Spleen (tissue), 7 donors: ENCODE measurements around the gene FMNL3.

ENCODE experiments used
- CTCF ChIP-seq, 11 experiments: fragments of 200-600 bp in 7 of 11; fragments of 450-650 bp in 4 of 11; sonication (generic) in 4 of 11; IDR thresholded peaks in 8 of 11; conservative IDR thresholded peaks in 3 of 11; 1 replicate in 7 of 11; 2 replicates in 4 of 11; pipeline versions ENCODE4 v1.4.0 to v1.8.0; 2016 to 2021; ENCODE audit warnings: antibody characterized with exemption in 11 of 11, inconsistent platforms in 4 of 11, mild to moderate bottlenecking in 1 of 11
- POLR2A ChIP-seq, 3 donors: fragments of 450-650 bp; IDR thresholded peaks; one replicate each; pipeline ENCODE4 v1.5.1; 2017; ENCODE audit warnings: antibody characterized with exemption in 3 of 3, mild to moderate bottlenecking in 1 of 3
- POLR2AphosphoS5 ChIP-seq, 3 donors: sonication (generic); formaldehyde crosslinking; IDR thresholded peaks; one replicate each; pipeline ENCODE4 v1.5.1; 2017; ENCODE audit warnings: antibody characterized with exemption in 3 of 3
- donor health status: DM: no; HTN: no; CAD: no; lungs with moderate emphysema.
- donor health status: DM: no; HTN: no; CAD: no.
- donor health status: DM: no; HTN: no; CAD: no.

GRCh38 chr12:49705479-49706134 is 1.6 kb downstream of the FMNL3 start:
- no peak for TF ChIP-seq CTCF (IDR thresholded peaks at IDR 0.05 in 8 of 11, conservative IDR thresholded peaks at IDR 0.05 in 3 of 11)
- TF ChIP-seq POLR2A (IDR thresholded peaks at IDR 0.05), result no peak
- TF ChIP-seq POLR2AphosphoS5 (IDR thresholded peaks at IDR 0.05), result peak in 2 of 3 donors; percentile 59 to 60
